Stimulated activated naive CD8-positive, alpha-beta T cell treated with anti-CD3 and anti-CD28 coated beads, Interleukin-15, Interleukin-2, amounts not matched to agents 100 U/mL and 50 U/mL, for 24 hours (primary cell): ENCODE measurements around the gene ABCG4.
A peak's percentile ranks its signal among the peaks of the same experiment; 100 is the strongest.
"Not testable (repeated sequence)": the region's sequence is repeated elsewhere in the genome, so short reads cannot be mapped to it uniquely, and the experiment has no call there.

Experiments
- ATAC-seq: fragments of 150-1000 bp; cut with Tn5 transposase; one replicate; pipeline ENCODE4 v1.10.0; 2021
- DNase-seq: peaks from one replicate; pipeline ENCODE4 v3.0.0; 2021

ABCG4 gene

DNA sequence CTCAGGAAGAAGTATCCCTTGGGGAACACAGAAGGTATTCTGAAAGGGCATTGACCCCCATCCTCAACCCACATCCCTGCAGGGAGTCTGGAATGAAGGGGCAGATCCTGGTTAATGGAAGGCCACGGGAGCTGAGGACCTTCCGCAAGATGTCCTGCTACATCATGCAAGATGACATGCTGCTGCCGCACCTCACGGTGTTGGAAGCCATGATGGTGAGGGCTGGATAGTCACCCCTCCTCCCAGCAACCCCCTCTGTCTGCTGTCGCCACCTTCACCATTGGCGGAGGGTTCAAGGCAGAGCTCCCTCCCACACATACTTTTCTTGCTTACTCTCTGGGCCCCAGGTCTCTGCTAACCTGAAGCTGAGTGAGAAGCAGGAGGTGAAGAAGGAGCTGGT lies 5.3 kb downstream of the ABCG4 start:
- ATAC-seq (no peak), DNase-seq (no peak)

- DNase-seq (peak; percentile 29), ATAC-seq (no peak)
These were observed 7.1 kb downstream of the ABCG4 start for GRCh38 chr11:119155733-119156492.

- ATAC-seq (no peak), DNase-seq (no peak)
These were observed 7.6 kb downstream of the ABCG4 start for GRCh38 chr11:119156496-119156895.

- no peak for ATAC-seq
- DNase-seq = no peak
These were observed 8.2 kb downstream of the ABCG4 start for GRCh38 chr11:119157063-119157462.

DNA sequence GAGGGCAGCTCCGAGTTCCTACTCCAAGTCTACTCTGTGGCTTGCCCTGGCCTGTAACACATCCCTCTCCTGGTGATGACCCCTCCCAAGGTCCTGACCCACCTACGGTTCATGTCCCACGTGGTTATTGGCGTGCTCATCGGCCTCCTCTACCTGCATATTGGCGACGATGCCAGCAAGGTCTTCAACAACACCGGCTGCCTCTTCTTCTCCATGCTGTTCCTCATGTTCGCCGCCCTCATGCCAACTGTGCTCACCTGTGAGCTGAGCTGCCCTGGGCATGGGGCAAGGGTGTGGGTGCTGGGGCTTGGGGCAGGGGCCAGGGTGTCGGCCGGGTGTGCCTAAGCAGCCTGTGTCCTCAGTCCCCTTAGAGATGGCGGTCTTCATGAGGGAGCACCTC lies 9.6 kb downstream of the ABCG4 start:
- ATAC-seq (no peak), DNase-seq (no peak)

DNA sequence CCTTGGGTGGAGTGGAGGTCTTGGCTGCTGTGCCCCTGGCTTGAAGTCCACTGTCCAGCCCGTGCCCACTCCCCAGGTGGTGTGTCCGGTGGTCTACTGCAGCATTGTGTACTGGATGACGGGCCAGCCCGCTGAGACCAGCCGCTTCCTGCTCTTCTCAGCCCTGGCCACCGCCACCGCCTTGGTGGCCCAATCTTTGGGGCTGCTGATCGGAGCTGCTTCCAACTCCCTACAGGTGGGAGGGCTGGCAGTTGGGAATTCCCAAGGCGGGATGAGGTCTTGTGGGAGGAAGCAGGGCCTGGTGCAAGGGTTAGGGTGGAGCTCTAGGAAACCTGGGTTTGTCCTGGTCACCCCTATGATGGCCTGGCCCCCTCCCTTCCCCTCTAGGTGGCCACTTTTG lies 11.3 kb downstream of the ABCG4 start:
- no peak for DNase-seq
- no peak for ATAC-seq

GRCh38 chr11:119161871-119162270 lies 13.0 kb downstream of the ABCG4 start:
- DNase-seq = no peak
- ATAC-seq = no peak

DNA sequence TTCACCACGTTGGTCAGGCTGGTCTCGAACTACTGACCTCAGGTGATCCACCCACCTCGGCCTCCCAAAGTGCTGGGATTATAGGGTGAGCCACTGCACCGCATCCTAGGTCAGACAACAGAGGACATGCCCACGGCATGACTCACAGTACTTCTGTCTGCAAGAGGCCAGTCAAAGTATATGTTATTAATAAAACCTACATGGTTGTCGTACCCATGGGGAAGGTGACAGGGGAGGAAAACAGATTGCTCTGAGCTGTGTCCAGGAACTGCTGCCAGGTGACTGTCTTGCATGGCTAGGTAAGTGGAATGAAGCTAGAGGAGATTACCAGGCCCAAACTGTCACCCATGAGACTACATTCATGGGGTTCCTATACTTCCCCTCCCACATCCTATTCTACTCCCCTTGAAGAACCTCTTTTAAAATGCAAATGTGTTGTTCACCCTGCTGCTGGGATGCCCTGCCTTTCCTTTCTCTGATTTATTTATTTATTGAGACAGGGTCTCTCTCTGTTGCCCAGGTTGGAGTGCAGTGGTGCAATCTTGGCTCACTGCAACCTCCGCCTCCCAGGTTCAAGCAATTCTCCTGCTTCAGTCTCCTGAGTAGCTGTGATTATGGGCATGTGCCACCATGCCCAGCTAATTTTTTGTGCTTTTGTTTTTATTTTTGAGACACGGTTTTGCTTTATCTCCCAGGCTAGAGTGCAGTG lies 17.7 kb downstream of the ABCG4 start:
- ATAC-seq (no peak), DNase-seq (no peak)

- DNase-seq, ATAC-seq: not testable (repeated sequence)
These were observed 18.2 kb downstream of the ABCG4 start for GRCh38 chr11:119167077-119167458.

DNA sequence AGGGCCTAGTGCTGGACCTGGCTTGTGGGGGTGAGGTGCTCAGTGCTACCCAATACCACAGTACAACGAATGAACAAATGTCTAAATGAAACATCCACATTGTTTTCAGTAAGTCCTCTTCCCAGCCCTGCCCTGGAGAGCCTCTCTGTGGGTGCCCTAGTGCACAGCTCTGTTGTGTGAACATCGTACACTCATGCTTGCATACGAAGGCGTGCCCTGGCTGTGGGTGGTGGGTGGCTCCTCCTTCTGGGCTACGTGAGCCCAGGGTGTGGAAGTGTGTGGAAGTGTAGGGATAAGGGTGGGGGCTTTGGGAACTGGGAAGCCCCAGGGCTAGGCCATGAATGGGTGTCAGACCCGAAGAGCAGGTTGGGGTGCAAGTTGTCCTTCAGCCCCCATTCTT lies 19.1 kb downstream of the ABCG4 start:
- ATAC-seq = no peak
- DNase-seq = no peak

DNA sequence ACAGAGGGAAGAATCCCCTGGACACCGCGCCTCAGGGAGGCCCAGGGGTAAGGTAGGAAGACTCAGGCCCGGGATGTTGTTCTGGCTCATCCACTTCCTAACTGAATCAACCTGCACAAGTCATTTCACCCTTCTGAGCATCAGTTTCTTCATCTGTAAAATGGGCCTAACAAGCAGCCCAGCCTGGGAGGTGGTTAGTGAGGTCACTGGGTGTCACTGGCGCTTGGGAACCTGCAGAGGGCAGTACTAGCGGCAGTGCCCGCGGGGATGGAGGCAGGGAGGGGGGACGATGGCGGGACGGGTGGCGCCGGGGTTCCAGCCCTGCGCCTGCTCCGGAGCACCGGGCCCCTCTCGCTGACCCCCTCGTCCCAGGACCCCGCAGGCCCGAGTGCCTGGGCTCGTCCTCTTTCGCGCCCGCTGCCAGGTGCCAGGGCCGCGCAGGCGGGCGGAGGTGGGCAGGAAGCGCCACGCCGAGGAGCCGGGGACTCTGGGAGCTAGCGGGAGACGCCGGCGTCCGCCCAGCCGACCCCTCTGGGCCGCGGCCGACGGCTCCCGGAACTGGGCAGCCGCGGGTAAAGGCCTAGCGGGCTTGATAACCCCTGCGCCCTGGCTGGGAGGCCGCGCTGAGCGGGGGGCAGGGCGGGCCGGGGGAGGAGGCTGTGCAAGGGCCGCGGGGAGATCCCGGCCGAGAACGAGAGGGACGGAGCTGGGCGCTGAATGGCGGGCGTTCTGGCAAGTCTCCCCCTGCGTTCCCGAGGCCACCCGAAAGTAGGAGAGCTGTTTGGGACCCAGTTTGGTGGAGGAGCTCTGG lies 19.8 kb downstream of the ABCG4 start, which contains the start of gene NLRX1:
Gene NLRX1, plus strand, starts transcription at position 255 of the 811 bp plus-strand sequence. CDS start 2,679 bp downstream, outside the sequence.
- DNase-seq (peak; percentile 88), ATAC-seq (peak; percentile 94)

GRCh38 chr11:119169282-119169719 lies 20.4 kb downstream of the ABCG4 start:
- peak; percentile 62 for DNase-seq

GRCh38 chr11:119172513-119172912 lies 23.7 kb downstream of the ABCG4 start:
- ATAC-seq (no peak), DNase-seq (no peak)

More at GRCh38 chr11:119169282-119169719, 20.4 kb downstream of the ABCG4 start:
- ATAC-seq = peak; percentile 63

GRCh38 chr11:119173453-119173852 lies 24.6 kb downstream of the ABCG4 start:
- ATAC-seq (no peak), DNase-seq (no peak)

DNA sequence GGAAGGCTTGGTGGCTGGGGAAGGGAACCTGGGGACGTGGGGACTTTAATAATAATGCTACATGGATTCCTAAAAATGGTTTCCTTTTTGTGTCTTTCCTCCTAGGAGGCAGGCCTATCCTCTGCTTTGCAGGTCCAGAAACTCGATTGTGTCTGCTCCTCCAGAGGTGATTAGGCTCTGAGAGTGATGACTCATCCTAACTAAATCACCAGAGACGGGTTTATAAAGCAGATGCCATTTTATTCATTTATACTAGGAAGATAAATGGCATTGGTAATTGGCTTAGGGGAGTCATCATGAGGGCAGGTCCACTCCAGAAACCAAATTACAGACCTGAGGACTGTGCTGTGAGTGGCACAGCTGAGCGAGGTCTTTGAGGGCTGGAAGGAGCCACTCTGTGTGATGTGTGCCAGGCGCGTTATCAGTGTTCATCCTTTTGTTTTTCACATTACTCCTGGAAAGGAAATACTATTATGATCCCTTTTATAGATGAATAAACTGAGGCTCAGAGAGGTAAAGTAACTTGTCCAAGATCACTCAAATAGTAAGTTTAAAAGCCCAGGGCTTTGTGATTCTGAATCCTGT lies 26.7 kb downstream of the ABCG4 start:
- DNase-seq (no peak), ATAC-seq (peak; percentile 19)

DNA sequence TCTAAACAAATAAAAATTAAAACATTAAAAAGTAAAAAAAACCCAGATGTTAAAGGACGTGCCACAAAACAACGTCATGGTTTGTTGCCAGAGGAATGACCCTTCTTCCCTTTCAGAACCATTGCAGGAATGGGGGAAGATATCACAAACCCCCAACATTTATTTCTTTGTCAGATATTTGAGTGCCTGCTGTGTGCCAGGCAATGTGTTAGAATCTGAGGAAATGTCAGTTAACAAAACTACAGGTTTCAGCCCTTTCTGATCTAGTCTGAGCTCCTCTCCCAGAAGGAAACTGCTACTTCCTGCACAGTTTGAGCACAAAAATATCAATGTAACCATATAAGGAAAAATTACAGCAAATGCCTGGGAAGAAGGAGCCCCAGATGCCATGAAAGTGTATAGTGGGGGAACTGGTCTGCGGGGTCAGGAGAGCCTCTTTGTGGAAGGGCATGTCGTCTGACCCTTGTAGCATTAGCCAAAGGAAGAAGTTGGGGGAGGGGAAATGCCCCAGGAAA lies 29.4 kb downstream of the ABCG4 start:
- DNase-seq = no peak

DNA sequence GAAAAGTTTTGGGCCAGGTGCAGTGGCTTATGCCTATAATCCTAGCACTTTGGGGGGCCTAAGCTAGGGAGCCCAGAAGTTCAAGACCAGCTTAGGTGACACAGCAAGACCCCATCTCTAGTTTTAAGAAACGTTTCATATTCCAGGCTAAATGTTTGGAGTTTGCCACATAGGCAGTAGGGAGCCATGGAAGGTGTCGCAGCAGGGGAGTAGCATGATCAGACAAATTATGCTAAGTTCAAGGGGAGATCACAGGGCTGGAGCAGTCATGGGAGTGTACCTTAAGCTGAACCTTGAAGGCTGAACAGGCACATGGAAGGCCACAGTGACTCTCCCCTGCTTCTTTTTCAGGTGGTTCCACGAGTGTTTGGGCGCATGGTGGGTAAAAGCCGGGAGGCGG lies 30.5 kb downstream of the ABCG4 start:
- DNase-seq (no peak), ATAC-seq (no peak)

More for the DNA sequence above, 29.4 kb downstream of the ABCG4 start:
- ATAC-seq = no peak

DNA sequence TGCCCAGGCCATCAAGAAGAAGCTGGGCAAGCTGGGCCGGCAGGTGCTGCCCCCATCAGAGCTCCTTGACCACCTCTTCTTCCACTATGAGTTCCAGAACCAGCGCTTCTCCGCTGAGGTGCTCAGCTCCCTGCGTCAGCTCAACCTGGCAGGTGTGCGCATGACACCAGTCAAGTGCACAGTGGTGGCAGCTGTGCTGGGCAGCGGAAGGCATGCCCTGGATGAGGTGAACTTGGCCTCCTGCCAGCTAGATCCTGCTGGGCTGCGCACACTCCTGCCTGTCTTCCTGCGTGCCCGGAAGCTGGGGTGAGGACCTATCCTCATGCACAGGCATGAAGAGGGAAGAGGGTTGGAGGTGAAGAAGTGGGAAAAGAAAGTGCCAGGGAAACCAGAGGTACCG lies 31.1 kb downstream of the ABCG4 start:
- DNase-seq (no peak), ATAC-seq (no peak)

DNA sequence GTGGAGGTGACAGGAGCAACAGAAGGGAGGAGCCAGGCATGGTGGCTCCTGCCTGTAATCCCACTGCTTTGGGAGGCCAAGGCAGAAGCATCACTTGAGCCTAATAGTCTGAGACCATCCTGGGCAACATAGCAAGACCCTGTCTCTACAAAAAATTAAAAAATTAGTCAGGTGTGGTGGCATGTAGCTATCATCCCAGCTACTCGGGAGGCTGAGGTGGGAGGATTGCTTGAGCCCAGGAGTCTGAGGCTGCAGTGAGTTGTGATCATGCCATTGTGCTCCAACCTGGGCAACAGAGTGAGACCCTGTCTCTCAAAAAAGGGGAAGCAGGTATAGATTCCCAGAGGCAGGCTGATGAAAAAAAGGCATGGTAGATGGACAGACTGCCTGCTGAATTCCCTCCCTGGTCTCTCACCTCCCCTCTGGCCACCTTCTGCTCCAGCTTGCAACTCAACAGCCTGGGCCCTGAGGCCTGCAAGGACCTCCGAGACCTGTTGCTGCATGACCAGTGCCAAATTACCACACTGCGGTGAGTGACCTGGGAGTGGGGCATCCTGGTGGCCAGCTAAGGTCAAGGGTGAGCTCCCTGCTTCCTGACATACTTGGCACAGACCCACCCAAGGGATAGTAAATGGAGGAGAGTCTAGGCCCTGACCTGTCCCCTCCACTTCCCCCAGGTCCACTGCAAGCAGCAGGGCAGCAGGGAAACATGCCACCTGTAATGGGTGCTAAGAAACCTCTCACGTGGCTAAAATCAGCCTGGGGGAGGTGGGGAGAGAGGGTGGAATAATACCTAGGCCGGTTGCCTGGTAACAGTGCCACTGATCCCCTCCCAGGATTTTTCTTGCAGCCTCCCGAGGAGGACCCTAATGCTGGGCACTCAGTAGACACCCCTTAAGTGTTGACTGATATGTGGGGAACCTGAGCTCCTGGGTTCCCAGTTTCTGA lies 32.2 kb downstream of the ABCG4 start:
- ATAC-seq = no peak

GRCh38 chr11:119181677-119182412 lies 33.0 kb downstream of the ABCG4 start:
- DNase-seq (no peak), ATAC-seq (no peak)

More for the DNA sequence above, 32.2 kb downstream of the ABCG4 start:
- no peak for DNase-seq
